ENCODE data around the gene NR1I3.

The NR1I3 gene

DNA sequence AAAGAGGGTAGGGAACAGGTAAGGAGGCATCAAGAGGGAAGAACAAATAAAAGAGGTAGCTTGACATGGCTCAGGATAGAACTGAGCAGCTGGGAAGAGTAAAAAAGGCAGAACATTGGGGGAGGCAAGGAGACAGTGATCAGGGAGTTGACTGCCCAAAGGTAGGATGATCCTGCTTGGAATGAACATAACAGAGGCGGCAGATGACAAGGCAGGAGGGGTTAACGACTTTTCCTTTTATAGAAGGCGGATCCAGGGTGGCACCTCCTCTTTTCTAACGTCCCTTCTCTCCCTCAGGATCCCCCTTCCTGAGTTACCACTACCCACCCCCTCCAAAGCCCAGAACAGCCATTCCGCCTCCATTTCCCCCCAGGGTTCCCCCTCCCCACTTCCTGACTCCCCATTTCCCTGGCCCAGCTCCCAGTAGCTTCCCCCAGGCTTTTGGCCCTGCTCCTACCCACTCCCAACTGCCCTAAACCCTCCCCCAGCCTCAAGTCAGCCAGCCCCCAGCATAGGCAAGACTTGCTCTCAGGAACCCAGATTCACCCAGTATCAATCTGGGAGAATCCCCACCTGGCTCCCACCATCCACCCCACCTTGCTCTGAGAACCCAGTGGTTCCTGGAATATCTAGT is 38.4 kb downstream of the NR1I3 start:
- Histone ChIP-seq H3K79me2 (ENCODE audit: insufficient read depth, low read length) (peaks cover 25% of the 10 kb centered on the region), H3K4me2 (ENCODE audit: insufficient read depth, low read length) (no peak overlapping the region), H3K9me3 (ENCODE audit: insufficient read depth, low read length, severe bottlenecking) (no peaks in the 10 kb centered on the region), H3K27me3 (ENCODE audit: insufficient read depth, low read length, poor library complexity) (no peaks in the 10 kb centered on the region), H3K9ac (ENCODE audit: low read depth, low read length) (no peak overlapping the region), H3K4me3 (ENCODE audit: low read depth in 1 of 2, low read length in 2 of 2) (no peak overlapping the region), H3K4me1 (ENCODE audit: insufficient read depth, low read length) (peaks cover 30% of the 10 kb centered on the region), H4K20me1 (ENCODE audit: insufficient read depth, low read length) (no peaks in the 10 kb centered on the region), H2AFZ (ENCODE audit: low read depth, low read length) (no peak overlapping the region), H3K36me3 (ENCODE audit: insufficient read depth, low read length) (peaks cover 14% of the 10 kb centered on the region), H3K27ac (ENCODE audit: low read length) (no peak overlapping the region)
- no peak for TF ChIP-seq EZH2 (IDR thresholded peaks at IDR 0.05; ENCODE audit: borderline replicate concordance, low read depth, low read length, severe bottlenecking)
- TF ChIP-seq, protein P1, sequence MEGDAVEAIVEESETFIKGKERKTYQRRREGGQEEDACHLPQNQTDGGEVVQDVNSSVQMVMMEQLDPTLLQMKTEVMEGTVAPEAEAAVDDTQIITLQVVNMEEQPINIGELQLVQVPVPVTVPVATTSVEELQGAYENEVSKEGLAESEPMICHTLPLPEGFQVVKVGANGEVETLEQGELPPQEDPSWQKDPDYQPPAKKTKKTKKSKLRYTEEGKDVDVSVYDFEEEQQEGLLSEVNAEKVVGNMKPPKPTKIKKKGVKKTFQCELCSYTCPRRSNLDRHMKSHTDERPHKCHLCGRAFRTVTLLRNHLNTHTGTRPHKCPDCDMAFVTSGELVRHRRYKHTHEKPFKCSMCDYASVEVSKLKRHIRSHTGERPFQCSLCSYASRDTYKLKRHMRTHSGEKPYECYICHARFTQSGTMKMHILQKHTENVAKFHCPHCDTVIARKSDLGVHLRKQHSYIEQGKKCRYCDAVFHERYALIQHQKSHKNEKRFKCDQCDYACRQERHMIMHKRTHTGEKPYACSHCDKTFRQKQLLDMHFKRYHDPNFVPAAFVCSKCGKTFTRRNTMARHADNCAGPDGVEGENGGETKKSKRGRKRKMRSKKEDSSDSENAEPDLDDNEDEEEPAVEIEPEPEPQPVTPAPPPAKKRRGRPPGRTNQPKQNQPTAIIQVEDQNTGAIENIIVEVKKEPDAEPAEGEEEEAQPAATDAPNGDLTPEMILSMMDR (IDR thresholded peaks at IDR 0.05; ENCODE audit: borderline replicate concordance, extremely low read depth, low read length, poor library complexity, severe bottlenecking), result no peak
- ATAC-seq (ENCODE audit: insufficient read depth, low read depth) (no peak), DNase-seq (no peak)

DNA sequence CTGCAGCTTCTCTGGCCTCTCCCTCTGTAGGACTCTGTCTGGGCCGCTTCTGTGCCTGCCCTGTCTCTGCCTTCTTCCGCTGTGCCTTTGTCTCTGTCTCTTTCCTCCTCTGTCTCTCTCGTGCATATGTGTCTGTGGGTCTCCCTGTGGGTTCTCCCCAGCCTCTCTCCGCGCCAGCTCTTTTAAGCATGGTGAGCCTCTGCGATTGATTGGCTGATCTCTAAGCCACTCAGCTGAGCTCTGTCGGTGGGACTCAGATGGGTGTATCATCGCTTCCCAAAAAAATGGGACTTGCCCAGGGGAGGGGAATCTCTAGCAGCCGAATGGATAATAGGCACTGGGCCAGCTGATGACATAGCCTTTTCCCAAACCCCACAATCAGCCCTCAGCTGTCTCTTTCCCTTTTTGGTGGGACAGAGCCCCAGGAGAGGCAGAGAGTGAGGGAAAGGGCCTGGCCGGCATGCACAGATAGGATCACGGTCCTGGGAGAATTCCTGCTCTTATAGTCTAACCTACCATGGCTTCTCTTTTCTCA is 39.0 kb downstream of the NR1I3 start, which contains the start of gene ADAMTS4:
Gene ADAMTS4 (minus strand): TSS at position 158 of the 535 bp plus-strand sequence. CDS start 427 bp downstream, outside the sequence.
- Histone ChIP-seq H3K27ac (ENCODE audit: low read length) (no peak within 1 kb of the TSS), H3K4me1 (ENCODE audit: insufficient read depth, low read length) (peaks cover 25% of the 10 kb centered on the region), H3K27me3 (ENCODE audit: insufficient read depth, low read length, poor library complexity) (no peaks in the 10 kb centered on the region), H3K9me3 (ENCODE audit: insufficient read depth, low read length, severe bottlenecking) (no peaks in the 10 kb centered on the region), H3K9ac (ENCODE audit: low read depth, low read length) (no peak within 1 kb of the TSS), H4K20me1 (ENCODE audit: insufficient read depth, low read length) (no peaks in the 10 kb centered on the region), H2AFZ (ENCODE audit: low read depth, low read length) (no peak within 1 kb of the TSS), H3K36me3 (ENCODE audit: insufficient read depth, low read length) (peaks cover 8% of the 10 kb centered on the region), H3K4me2 (ENCODE audit: insufficient read depth, low read length) (no peak within 1 kb of the TSS), H3K79me2 (ENCODE audit: insufficient read depth, low read length) (peaks cover 18% of the 10 kb centered on the region), H3K4me3 (ENCODE audit: low read depth in 1 of 2, low read length in 2 of 2) (no peak within 1 kb of the TSS)
- TF ChIP-seq EZH2 (IDR thresholded peaks at IDR 0.05; ENCODE audit: borderline replicate concordance, low read depth, low read length, severe bottlenecking), result no peak
- TF ChIP-seq, protein P1 (IDR thresholded peaks at IDR 0.05; ENCODE audit: borderline replicate concordance, extremely low read depth, low read length, poor library complexity, severe bottlenecking), result no peak
- ATAC-seq (ENCODE audit: insufficient read depth, low read depth) (no peak), DNase-seq (no peak)

DNA sequence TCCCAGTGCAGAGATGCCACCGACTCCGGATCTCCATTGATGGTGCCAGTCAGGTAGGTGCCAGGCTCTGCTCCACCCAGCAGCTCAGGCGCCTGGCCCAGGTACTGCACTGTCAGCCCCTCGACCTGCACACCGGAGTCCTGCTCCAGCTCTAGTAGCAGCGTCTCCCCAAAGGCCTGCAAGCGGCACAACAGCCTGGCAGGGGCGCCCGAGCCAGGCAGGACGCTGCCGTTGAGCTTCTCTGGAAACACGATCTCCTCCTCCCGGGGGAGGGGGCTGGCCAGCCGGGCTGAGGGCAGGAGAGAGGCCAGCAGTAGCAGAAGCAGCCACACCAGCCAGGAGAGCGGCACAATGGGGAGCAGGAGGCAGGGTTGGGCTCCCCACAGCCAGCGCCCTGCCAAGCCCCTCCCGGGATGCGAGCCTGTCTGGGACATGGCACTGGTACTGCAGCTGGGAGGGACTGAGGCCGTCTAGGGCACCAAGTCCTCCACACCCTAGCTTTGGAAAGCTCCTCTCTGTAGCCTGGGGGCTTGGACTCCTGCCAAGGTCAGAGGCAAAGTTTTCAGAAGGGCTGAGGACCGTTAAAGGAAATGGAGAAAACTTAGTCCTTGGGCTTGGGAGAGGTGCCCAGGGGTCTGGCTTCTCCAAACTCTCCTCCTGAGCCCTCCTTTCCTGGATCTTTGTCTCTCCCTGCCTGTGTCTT is 39.7 kb downstream of the NR1I3 start:
- H3K9me3 ChIP-seq (ENCODE audit: insufficient read depth, low read length, severe bottlenecking), result no peaks in the 10 kb centered on the region
- H4K20me1 ChIP-seq (ENCODE audit: insufficient read depth, low read length), result no peaks in the 10 kb centered on the region
- H3K9ac ChIP-seq (ENCODE audit: low read depth, low read length), result no peak overlapping the region
- no peak overlapping the region for H3K27ac ChIP-seq (ENCODE audit: low read length)
- no peak overlapping the region for H3K4me2 ChIP-seq (ENCODE audit: insufficient read depth, low read length)
- H3K4me3 ChIP-seq (ENCODE audit: low read depth in 1 of 2, low read length in 2 of 2), result no peak overlapping the region
- no peaks in the 10 kb centered on the region for H3K27me3 ChIP-seq (ENCODE audit: insufficient read depth, low read length, poor library complexity)
- peaks cover 12% of the 10 kb centered on the region for H3K79me2 ChIP-seq (ENCODE audit: insufficient read depth, low read length)
- no peak overlapping the region for H2AFZ ChIP-seq (ENCODE audit: low read depth, low read length)
- H3K36me3 ChIP-seq (ENCODE audit: insufficient read depth, low read length), result peaks cover 2% of the 10 kb centered on the region
- ATAC-seq (ENCODE audit: insufficient read depth, low read depth) (no peak), DNase-seq (no peak)
- TF ChIP-seq, protein P1 (IDR thresholded peaks at IDR 0.05; ENCODE audit: borderline replicate concordance, extremely low read depth, low read length, poor library complexity, severe bottlenecking), result no peak
- no peak for TF ChIP-seq EZH2 (IDR thresholded peaks at IDR 0.05; ENCODE audit: borderline replicate concordance, low read depth, low read length, severe bottlenecking)
- H3K4me1 ChIP-seq (ENCODE audit: insufficient read depth, low read length), result peaks cover 18% of the 10 kb centered on the region

Data from DND-41 (cell line).